ENCODE measurements around the gene SPACA1.
"Not testable (repeated sequence)": the region's sequence is repeated elsewhere in the genome, so short reads cannot be mapped to it uniquely, and the experiment has no call there.

Gene SPACA1

GRCh38 chr6:88047510-88048150, at the start of gene SPACA1:
Gene SPACA1 (plus strand): TSS chr6:88047841. CDS start chr6:88047906, 65 bp downstream.
- in situ Hi-C loops (cut with MboI; ENCODE audit: low sequenced_read_pairs), result no loop called here

GRCh38 chr6:88000713-88001112, 46.9 kb upstream of the SPACA1 start:
- in situ Hi-C loops (cut with MboI; ENCODE audit: low sequenced_read_pairs), result no loop called here

- in situ Hi-C loops (cut with MboI; ENCODE audit: low sequenced_read_pairs), result not testable (repeated sequence)
Observed at GRCh38 chr6:88001279-88001678, 46.4 kb upstream of the SPACA1 start.

GRCh38 chr6:88004707-88005106, 42.9 kb upstream of the SPACA1 start:
- in situ Hi-C loops (cut with MboI; ENCODE audit: low sequenced_read_pairs), result no loop called here

- in situ Hi-C loops (cut with MboI; ENCODE audit: low sequenced_read_pairs), result no loop called here
Observed at GRCh38 chr6:88006557-88006956, 41.1 kb upstream of the SPACA1 start.

- in situ Hi-C loops (cut with MboI; ENCODE audit: low sequenced_read_pairs), result no loop called here
Observed at GRCh38 chr6:88008411-88008810, 39.2 kb upstream of the SPACA1 start.

DNA sequence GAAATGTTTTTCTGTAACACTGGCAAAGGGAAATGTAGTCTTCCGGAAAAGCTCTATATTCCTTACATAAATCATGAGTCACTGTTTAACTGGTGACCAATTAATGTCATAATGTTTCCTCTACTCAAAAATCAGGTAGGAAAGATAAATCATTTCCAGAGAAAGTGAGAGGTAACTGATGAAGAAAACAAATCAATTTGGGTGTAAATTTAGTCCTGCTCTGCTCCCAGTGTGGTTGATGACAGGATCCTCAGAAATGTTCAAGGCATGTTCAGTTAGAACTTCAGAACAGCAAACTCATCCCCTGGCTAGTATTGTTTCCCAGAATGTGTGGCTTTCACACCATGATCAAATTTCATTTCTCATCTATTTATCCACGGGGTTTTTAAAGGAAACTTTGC, 38.8 kb upstream of the SPACA1 start:
- in situ Hi-C loops (cut with MboI; ENCODE audit: low sequenced_read_pairs), result no loop called here

- in situ Hi-C loops (cut with MboI; ENCODE audit: low sequenced_read_pairs), result no loop called here
Observed at GRCh38 chr6:88013015-88013414, 34.6 kb upstream of the SPACA1 start.

- in situ Hi-C loops (cut with MboI; ENCODE audit: low sequenced_read_pairs), result no loop called here
Observed at GRCh38 chr6:88013554-88013953, 34.1 kb upstream of the SPACA1 start.

DNA sequence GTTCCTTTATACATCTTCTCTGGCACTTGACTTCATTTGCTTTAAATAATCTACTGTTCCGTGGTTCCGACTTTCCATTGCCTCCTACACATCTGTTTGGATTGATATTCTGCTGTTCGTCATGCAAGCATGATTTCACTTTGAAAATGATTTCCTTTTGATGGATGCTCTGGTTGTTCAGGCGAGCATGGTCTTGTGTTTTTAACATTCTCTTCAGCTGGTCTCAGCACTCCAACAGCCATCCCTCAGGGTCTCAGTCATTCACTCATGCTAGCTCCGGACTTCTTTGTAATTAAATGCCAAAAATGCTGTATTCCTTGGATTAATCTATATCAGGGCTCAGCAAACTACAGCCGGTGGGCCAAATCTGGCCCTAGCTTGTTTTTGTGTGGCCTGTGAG, 27.2 kb upstream of the SPACA1 start:
- in situ Hi-C loops (cut with MboI; ENCODE audit: low sequenced_read_pairs), result no loop called here

DNA sequence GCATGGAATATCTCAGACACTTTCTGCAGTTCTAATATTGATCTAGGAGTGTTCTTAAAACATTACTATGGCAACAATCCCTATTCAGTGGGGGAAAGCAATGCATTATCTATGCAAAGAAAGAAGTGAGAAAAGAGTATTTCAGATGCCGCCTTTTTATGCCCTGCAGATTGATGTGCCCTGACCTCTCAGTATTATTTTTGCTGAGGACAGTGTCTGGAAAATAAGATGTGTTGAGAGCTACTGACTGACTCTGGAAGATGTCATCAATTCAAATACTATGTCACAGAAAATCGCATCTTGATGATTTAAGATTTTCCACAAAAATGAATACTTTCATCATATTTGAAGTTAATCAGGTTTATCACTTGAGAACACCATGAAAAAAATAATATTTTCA, 22.9 kb upstream of the SPACA1 start:
- in situ Hi-C loops (cut with MboI; ENCODE audit: low sequenced_read_pairs), result no loop called here

- in situ Hi-C loops (cut with MboI; ENCODE audit: low sequenced_read_pairs), result no loop called here
Observed at GRCh38 chr6:88031550-88031949, 16.1 kb upstream of the SPACA1 start.

DNA sequence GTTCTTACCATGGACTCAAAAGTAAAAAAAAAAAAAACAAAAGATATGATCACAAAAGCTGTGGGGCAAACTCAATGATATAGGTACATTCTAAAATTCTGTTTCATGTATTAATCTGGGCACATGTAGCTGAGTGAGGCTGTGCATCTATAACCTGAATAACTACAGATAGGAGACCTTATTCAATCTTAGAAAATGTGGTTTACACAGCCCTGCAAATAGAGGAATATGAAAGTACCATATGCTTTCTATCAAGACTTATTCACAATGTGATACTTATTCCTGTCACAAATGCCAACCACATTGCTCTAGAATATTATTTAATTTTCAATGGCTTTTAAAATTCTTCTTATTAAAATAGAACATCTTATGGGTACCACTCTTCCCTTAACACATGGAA, 3.1 kb upstream of the SPACA1 start:
- in situ Hi-C loops (cut with MboI; ENCODE audit: low sequenced_read_pairs), result no loop called here

GRCh38 chr6:88045521-88046136, 2.0 kb upstream of the SPACA1 start:
- in situ Hi-C loops (cut with MboI; ENCODE audit: low sequenced_read_pairs), result no loop called here

- in situ Hi-C loops (cut with MboI; ENCODE audit: low sequenced_read_pairs), result no loop called here
Observed at GRCh38 chr6:88048578-88048977, 937 bp downstream of the SPACA1 start.

DNA sequence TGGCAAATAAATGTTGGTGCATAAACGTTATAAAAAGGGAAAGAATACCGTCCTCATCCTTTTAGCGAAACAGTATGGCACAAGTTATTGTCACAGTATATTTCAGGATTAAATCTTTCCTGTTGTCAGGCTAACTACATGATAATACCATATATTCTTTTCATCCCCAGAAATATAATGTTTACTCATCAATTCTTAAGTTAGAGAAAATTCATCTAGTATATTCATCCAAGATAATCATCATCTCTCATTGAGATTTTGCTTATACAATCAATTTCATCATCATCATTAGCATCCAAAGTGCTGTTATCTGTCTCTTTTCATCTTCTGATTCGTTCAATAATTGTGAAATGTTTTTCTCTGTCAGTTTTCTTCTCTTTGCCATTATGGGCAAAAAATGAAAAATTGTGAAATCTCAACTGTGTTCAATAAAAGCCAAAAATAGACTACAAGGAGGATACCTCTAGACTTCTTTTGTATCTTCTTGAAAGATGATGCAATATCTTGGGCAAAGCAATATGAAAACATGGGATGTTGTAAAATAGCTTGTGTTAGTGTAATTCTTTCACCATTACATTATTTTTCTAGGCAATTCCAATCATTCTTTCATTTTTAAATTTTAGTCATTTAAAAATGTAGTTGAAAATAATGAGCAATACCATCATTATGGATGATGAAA, 2.6 kb downstream of the SPACA1 start:
- in situ Hi-C loops (cut with MboI; ENCODE audit: low sequenced_read_pairs), result no loop called here

DNA sequence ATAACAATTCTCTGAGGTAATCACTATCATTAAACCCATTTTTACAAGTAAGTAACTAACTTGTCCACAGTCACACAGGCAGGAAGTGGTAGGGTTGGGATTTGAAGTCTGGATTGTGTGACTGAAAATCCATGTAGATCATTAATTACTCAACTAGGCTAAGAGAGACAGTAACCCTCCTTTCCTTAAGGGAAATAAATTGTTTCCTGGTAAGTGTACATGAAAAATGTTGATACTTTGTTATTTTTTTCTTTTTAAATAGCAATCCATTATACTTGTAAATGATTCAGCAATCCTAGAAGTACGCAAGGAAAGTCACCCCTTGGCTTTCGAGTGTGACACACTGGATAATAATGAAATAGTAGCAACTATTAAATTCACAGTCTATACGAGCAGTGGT, 11.6 kb downstream of the SPACA1 start:
- in situ Hi-C loops (cut with MboI; ENCODE audit: low sequenced_read_pairs), result no loop called here

DNA sequence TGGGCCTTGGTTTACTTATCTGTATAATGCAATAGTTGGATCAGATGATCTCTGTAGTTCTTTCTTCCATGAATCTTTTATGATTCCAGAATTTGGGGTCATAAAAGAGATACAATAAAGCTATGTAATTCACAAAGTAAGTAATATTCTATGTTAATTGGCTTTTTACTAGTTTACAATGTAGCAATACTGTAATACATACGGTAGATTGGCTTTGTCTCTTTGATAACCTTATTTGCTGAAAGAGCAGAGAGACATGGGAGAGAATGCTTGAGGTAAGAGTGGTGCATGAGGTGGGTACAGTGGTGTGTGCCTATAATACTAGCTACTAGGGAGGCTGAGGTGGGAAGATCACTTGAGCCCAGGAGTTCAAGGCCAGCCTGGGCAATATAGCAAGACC, 14.7 kb downstream of the SPACA1 start:
- in situ Hi-C loops (cut with MboI; ENCODE audit: low sequenced_read_pairs), result no loop called here

DNA sequence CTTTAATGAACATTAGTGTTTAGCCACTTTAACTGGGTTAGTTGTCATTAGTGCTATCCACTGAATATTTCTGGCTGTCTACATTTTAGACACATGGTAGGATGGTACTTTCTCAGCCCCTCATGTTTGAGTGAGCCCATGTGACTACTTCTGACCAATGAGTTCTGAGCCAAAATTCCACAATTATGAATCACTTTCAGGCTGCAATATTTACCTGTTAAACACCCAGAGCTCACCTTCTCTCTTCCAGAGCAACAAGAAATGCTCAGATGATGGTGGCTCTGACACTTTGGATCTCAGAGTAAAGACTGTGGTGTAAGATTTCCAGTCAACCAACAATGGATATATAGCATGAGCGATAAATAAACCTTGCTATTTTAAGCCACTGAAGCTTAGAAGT, 24.8 kb downstream of the SPACA1 start:
- in situ Hi-C loops (cut with MboI; ENCODE audit: low sequenced_read_pairs), result no loop called here

DNA sequence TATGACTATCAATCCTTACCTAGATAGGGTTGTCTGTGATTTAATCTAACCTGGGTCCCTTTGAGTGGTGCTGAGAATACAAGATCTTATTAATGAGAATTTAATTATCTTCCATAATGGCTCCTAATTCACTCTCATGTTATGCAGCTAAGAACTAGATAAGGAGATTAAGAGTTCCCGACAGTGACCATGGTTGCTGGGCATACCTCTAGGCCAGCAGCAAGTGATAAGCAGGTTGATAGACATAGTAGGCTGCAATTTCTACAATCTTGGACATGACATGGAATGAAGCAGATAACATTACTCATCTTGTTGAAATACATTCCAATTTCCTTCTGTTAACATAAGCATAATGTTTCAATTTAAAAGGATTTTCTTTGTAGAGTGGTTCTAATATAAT, 27.1 kb downstream of the SPACA1 start:
- in situ Hi-C loops (cut with MboI; ENCODE audit: low sequenced_read_pairs), result no loop called here

DNA sequence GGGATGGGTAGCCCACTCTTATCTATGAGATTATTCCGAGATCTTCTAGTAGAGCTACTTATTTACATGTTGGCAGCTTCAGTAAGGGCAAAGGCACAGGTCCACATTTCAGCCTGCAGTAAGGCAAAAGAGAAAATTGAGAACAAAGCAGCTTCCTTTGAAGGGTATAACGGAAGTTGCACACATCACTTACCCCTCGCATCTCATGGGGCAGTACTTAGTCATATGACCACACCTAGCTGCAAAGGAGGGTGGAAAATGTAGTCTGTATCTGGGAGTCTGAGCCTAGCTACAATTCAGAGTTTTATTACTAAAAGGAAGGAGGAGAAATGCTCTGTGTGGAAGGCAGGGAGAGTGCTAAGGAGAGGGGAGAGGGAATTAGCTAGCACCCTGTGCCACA, 29.7 kb downstream of the SPACA1 start:
- in situ Hi-C loops (cut with MboI; ENCODE audit: low sequenced_read_pairs), result no loop called here

DNA sequence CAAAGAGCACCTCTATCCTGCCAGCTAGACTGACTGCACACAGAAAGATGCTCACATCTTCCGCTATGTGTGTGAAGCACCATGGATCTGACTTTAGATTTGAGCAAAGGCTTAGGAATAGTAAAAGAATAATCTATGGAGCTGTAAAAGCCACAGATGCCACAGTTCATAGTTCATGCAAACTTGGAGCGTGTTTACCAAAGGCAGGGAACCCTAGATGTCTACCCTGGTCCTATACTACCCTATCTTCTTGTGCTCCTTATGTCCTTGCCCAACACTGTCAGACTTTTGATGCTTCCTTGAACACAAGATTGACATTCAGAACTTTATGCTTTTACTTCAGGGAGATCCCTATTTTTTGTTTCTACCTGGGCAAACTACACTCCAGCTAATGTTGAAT, 39.2 kb downstream of the SPACA1 start:
- in situ Hi-C loops (cut with MboI; ENCODE audit: low sequenced_read_pairs), result no loop called here
